ENCODE results near the gene FALEC.
"Not testable (repeated sequence)": the region's sequence is repeated elsewhere in the genome, so short reads cannot be mapped to it uniquely, and the experiment has no call there.

Gene FALEC

DNA sequence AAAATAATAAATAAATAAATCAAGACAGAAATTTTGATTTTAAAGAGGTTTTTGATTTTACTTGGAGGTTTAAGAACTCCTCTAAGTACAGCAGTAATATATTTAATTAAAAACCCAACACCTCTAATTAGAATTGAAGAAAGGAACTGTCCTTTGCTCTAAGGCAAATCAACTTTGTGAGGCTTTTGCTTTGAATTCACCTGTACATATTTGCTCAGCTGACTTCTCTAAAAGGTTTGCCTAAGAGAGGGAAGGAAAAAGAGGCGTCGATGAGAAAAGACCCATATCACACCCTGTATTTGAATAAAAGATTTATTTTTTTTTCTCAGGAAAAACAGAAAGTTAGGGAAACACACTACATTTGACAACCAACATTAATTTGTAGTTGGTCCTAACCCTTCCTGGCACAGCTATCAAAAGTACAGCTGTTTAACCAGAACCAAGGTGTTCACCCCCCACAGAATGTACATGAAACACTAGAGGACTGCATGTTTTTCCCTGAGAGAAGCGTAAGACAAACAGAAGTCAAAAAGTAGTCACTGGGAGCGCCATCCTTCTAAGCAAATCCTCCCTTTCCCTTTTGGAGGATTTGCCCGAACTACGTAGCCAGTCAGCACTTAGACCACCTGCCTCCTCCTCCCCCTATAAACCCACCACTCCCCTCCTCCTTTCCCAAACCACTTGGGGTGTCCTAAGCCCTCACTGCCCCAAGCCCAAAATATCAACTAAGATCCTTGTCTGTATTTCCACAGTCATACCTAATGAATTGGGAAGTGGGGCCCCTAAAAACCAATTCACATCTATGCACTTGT lies 58.9 kb downstream of the FALEC start:
- no peak for DNase-seq (ENCODE audit: low read depth)

DNA sequence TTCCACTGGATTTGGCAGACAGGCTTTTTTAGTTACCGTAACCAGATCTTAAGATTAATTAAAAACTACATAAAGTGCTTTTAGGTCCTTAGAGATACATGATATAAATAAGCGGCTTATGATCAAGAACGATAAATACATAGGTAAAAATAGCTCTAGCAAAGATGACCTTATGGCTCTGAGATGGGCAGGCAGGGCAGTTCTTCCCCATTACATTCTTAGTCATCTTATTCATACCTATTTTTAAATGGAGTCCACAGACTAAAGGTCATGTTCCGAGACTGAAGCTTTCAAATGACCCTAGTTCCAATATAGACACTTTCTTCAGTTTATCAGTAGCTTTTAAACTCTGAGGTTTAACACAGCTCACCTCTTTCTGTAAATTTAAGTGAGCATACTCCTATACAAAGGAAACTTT lies 59.5 kb downstream of the FALEC start:
- no peak for DNase-seq (ENCODE audit: low read depth)

DNA sequence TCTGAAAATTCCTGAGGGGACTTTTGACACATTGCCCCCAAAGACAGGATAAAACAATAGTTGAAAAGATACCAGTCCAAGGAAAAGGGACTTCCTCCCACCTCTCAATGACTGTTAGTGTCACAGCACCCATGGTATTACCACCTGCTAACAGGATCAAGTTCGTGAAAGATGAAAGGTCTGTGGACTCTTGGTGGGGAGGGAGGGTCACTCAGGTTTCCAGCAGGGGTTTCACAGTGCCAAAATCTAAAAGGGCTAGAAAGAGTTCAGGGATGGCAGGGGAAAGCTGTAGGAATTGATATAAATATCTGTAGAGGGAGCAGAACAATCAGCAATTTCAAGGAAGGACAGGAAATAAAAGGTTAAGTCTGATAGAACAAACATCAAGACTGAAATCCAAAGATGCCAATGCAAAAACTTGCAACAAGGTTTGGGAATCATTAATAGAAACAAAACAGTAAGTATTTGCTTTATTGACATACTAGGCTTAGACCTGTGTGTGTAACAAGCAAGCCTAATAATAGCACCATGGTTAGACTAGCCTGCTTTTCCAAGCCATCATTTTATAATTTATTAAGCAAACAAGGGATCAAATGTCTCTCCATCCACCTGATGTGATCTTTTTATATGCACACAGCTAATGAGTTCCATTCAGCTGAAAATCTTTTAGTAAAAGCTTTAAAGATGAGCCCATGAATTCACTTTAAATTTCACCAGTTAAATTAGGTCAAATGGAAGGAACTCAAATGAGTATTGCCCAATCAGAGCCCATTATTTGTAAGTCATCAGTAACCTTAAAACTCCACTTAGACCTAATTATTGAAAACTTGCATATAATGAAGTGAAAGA lies 60.2 kb downstream of the FALEC start:
- no peak for DNase-seq (ENCODE audit: low read depth)

DNA sequence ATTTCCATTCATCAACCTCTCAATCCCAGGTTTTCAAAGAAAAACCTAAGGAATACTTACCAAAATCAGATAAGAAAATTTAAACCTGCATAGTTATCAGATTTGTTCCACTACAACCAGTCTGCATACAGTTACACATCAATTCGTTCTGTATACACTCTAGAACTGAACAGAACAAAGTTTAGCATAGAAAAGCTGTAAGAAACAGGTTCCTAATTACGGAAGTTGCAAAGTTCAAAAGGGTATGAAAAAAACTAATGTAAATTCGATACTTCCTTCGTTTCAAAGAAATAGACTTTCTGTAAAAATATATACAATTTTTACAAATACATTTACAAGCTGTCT lies 60.8 kb downstream of the FALEC start:
- no peak for DNase-seq (ENCODE audit: low read depth)

- no peak for DNase-seq (ENCODE audit: low read depth)
These were observed 61.4 kb downstream of the FALEC start for GRCh38 chr1:150576794-150577556.

GRCh38 chr1:150577557-150578271 lies 62.2 kb downstream of the FALEC start:
- DNase-seq (ENCODE audit: low read depth), result no peak

- DNase-seq (ENCODE audit: low read depth), result no peak
These were observed 62.9 kb downstream of the FALEC start for GRCh38 chr1:150578272-150579109.

DNA sequence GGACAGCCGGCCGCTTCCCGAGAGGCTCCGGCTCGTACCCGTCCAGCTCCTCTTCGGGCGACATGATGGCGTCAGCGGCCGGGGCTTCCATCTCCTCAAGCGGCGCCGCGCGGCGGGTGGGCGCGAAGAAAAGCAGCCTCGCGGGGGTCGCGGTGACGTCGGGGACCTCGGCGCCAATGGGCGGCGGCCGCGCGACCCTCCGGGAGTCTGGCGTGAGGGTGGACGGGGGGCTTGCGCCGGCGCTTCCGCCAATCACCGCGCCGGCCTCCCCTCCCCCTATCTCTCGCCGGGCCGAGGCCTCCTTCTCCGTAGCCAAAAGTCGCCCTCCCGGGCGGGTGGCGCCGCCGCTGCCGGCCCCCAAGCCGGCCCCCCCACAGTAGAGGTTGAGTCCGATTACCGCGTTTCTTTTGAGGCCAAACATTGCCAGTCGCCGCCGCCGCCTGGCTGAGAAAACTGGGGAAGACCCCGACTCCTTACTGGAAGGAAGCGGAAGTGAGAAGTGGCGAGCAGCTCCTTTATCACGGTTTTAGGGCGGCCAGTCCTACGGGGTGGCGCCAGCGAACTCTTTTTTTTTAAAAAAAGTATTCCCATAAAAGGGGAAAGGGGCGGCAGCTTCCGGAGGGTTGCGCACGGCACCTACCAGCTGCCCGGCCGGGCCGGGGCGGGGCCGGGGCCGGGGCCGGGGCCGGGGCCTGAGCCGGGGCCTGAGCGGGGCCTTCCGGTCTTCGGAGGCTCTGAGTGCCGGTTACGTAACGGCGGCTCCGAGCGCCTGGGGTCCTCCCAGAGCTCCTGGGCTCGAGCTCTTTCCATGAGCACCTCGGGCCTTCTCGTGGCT lies 63.8 kb downstream of the FALEC start, which contains the start of gene MCL1:
TSS of gene MCL1 (minus strand) at position 501 of the 835 bp plus-strand sequence. CDS start at position 421, 80 bp downstream.
- DNase-seq (ENCODE audit: low read depth), result peak; percentile 78

DNA sequence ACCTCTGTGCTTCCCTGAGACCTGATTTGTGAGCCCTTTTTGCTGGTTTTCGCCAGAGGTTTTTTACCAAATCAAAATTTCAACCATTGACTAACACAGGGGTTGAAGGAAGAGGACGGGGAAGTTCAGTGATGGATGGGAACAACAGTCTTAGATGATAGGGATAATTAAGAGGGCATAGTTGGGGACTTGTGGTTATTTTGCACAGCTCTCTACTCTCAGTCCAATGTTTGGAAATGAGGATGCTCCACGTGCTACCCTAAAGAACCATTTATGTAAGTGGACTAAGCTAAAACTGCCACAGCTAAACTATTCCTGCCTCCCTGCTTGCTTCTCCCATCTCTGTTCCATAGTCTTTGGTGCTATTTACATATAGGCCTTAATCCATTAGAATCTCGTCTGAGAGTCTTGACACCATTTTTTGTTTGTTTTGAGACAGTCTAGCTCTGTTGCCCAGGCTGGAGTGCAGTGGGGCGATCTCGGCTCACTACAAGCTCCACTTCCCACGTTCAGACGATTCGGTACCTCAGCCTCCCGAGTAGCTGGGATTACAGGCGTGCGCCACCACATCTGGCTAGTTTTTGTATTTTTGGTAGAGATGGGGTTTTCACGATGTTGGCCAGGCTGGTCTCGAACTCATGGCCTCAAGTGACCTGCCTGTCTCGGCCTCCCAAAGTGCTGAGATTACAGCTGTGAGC lies 64.5 kb downstream of the FALEC start:
- DNase-seq (ENCODE audit: low read depth), result no peak

GRCh38 chr1:150580966-150581365 lies 65.4 kb downstream of the FALEC start:
- DNase-seq (ENCODE audit: low read depth), result not testable (repeated sequence)

DNA sequence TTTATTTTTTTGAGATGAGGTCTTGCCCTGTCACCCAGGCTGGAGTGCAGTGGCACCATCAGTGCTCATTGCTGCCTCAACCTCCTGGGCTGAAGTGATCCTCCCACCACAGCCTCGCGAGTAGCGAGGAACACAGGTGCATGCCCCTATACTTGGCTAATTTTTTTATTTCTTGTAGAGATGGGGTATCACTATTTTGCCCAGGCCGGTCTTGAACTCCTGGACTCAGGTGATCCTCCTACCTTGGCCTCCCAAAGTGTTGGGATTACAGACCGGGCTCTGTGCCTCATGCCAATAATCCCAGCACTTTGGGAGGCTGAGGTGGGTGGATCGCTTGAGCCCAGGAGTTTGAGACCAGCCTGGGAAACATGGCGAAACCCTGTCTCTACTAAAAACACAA lies 65.9 kb downstream of the FALEC start:
- not testable (repeated sequence) for DNase-seq (ENCODE audit: low read depth)

- not testable (repeated sequence) for DNase-seq (ENCODE audit: low read depth)
These were observed 66.4 kb downstream of the FALEC start for GRCh38 chr1:150581962-150582361.

- DNase-seq (ENCODE audit: low read depth), result no peak
These were observed 66.8 kb downstream of the FALEC start for GRCh38 chr1:150582371-150582770.
